HG03575 (cell line): ENCODE results near the gene GAK.

ENCODE experiments used
- ATAC-seq: cut with Tn5 transposase; IDR thresholded peaks from one replicate; pipeline ENCODE4 v1.9.1; 2021; ENCODE audit not compliant: unreplicated experiment, insufficient number of reproducible peaks, low FRiP score; ENCODE audit errors: extremely low read depth

GAK gene

GRCh38 chr4:827209-828081 is 104.7 kb downstream of the GAK start:
- ATAC-seq: no peak

GRCh38 chr4:826508-827208 is 105.5 kb downstream of the GAK start:
- ATAC-seq: no peak

DNA sequence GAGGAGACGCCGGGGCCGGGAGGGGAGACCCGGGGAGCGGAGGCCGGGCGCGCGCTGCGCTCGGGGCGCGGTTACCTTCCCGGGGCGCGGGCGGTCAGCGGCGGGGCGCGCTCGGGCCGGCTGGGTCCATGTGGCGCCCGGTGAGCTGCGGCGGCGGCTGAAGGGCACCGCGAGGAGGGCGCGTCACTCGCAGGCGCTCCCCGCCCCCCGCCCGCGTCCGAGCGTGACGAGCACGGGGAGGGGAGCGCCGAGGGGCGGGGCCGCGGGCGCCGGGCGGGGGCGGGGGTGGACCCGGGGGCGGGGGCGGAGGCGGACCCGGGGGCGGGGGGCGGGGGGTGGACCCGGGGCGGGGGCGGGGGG is 106.2 kb downstream of the GAK start, which contains the start of gene CPLX1:
CPLX1 (minus strand) TSS at position 159 of the 360 bp plus-strand sequence. CDS start 1,607 bp downstream, outside the sequence.
- no peak for ATAC-seq

- ATAC-seq: no peak
These were observed 106.8 kb downstream of the GAK start for GRCh38 chr4:825063-825970.

DNA sequence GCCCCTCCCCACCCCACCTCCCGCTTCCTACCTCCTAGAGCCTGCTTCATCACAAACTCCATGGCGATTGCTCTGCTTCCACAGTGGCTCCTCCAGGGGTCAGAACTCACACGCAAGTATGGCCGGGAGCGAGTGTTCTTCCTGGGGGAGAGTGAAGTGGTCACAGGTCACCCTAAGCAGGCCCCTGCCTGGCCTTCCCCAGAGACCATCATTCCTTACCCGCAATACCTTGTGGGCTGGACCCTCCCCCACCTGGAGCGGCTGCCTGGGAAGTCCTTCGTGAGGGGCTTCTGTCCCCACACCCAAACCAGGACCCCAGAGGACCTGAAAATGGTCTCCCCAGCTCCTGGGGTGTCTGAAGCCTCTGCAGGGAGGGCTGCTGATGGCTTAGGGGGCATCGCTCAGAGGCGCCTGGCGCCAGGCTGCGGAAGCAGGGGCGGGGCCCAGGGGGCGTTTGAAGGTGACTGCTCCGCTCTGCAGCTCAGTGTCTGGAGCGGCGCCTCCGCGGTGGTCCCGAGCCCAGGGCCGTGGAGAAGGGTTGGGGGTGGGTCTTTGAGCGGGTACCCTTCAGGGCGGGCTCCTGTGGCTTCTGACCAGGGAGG is 107.6 kb downstream of the GAK start:
- no peak for ATAC-seq

DNA sequence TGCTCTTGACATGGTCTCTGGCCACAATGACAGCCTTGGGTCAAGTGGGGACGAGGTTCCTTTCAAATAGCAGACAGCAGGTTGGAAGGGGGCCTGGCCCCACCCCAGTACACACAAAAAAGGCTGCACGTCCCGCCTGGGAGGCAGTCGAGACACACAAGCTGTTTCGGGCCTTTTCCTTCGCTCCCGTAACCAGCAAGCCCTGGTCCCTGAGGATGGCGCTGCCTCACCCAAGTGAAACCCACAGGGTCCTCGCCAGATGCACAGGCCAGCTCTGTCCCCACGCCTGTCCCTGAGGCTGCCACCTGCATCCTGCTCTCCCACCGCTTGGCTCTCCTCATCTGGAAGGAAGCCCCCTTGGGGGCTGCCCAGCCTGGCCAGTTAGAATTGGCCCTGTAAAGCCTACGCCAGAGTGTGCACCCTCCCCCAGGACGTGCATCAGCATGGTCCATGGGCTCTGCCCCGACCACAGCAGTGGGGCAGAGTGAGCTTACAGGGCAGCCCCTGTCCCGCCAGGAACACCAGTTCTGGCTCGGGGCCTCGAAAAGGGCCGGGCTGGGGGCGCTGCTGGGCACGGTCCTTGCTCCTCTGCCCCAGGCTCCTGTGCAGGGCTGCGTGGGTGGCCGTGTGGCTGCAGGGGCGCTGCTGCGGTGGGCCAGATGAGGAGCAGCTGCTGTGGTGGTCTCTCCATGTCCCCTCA is 108.2 kb downstream of the GAK start:
- ATAC-seq: no peak

DNA sequence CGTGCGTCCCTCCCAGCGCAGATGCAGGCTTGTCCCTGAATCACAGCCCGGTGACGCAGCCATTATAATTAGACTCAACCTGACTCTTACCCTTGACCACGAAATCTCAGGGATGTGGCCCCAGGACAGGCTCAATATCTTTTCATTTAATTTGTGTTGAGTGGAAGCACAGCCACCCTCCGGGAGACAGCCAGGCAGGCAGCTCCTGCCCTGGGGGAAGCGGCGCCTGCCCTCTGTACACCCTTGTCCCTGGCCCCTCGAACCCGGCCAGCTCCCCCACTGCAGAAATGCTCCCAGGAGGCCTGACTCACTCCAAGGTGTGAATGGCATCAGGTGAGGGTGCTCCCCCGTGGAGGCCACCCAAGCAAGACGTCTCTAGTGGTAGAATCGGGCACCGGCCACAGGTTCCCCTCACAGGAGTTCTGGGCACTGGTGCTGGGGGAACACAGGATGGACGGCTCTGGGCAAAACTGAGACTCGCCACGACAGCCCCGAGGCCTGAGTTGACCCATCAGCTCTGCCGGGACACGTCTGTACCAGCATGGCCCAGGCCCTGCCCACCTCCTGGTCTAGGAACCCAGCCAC is 108.8 kb downstream of the GAK start:
- no peak for ATAC-seq

GRCh38 chr4:822361-823175 is 109.5 kb downstream of the GAK start:
- ATAC-seq: no peak

GRCh38 chr4:821631-822030 is 110.5 kb downstream of the GAK start:
- no peak for ATAC-seq

DNA sequence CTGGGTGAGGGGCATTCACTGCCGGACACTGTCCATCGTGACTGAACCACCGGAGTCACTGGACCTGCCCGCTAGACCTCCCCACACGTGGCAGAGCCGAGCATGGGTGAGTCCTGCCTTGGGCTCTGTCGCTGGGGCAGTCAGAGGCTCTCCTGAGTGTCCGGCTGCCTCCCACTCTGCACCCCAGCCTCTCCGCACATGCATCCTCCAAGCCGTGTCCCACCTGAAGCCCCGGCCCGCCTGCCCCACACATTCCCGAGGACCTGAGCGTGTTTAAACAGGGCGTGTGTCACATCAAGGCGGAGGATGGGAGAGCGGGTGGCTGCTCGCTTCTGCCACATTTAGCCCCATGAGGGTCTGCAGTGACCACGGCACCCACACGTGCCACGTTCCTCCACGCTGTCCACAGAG is 110.9 kb downstream of the GAK start:
- no peak for ATAC-seq

GRCh38 chr4:820230-821172 is 111.6 kb downstream of the GAK start:
- ATAC-seq: no peak

DNA sequence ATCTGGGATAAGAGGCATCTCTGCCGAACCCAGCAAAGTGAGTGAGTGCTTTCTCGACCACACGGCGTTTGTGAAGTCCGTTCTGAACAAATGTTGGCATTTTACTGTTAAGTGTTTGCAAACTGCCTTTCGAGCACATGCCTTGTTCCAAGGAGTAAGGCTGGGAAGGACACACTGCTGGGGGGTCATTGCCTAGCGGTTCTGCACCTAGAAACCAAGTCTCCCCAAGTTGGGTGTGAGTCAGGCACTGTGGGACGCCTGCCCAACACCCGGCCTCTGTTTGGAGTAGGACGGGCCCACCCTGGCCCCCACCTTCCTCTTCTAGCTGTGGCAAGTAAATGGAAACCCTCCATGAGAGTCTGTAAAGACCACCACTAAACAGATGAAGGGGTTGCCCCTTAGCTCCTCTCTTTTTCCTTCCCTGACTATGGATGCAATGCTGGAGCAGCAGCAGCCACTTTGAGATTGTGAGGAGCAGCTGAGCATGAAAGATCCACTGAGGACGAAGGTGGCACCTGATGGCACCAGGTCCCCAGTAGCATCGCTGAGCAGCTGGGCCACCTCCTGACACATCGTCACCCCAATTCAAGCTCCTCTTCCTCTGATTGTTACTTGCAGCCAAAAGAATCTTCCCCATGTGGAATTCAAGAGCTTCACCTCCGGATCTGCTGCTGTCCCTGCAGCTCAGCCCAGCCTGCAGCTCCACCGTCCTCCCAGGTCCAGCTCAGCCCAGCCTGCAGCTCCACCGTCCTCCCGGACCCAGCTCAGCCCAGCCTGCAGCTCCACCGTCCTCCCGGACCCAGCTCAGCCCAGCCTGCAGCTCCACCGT is 112.5 kb downstream of the GAK start:
- no peak for ATAC-seq

DNA sequence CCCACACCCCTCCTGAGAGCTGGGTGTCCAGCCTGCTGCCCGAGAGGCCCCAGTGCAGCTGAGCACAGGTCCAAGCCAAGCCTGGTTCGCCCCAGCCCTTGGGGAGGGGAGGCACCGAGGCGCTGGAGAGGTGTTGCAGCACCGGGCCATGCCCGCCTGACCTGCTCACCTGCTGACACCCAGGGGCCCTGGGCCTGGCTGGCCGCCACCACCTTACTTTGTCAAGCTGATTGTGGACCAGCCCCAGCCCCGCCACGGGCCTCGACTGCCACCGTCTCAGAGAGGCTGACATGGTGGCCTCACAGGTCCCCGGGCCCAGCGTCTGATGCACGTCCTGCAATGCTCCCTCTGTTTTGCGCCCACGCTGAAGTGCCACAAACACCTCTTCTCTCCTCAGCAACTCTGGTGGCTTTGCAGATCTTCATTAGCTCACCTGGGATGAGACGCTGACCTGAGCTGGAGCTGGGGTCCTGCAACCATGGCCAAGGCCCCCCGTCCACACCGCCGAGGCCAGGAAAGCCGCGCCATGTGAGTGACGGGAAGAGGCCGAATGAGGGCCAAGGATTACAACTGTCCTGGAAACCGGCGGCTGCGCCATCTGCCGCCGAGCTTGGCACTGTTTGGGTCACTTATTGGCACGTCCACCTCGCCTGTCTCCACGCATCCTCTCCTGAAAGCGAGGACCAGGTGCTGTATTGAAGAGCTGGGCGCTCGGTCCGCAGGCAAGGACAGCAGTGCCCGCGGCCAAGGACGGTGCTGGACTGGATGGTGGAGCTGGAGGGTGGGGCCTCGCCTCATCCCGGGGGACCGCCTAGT is 113.8 kb downstream of the GAK start:
- no peak for ATAC-seq

GRCh38 chr4:815464-816146 is 116.5 kb downstream of the GAK start:
- ATAC-seq: no peak
